SK-N-SH (cell line): ENCODE data around the gene CBY2.

ENCODE experiments used
- CHD2 ChIP-seq: fragments of 150-350 bp; IDR thresholded peaks from 2 replicates; pipeline ENCODE4 v1.6.1; 2018; ENCODE audit warnings: low read length; ENCODE audit not compliant: partially characterized antibody
- CTCF ChIP-seq: fragments of 200-600 bp; sonication (generic); IDR thresholded peaks from 2 replicates; pipeline ENCODE4 v1.6.1; 2017; ENCODE audit warnings: antibody characterized with exemption, mild to moderate bottlenecking, moderate library complexity
- EP300 ChIP-seq, 2 experiments: IDR thresholded peaks; 2 replicates each; pipeline versions ENCODE4 v1.4.0 to v1.6.1; 2012; ENCODE audit warnings: borderline replicate concordance in 1 of 2, low read depth in 1 of 2, low read length in 1 of 2
- JUND ChIP-seq: IDR thresholded peaks from 2 replicates; pipeline ENCODE4 v1.4.0; 2012
- MXI1 ChIP-seq: IDR thresholded peaks from 2 replicates; pipeline ENCODE4 v1.6.1; 2012; ENCODE audit warnings: mild to moderate bottlenecking, low read depth, low read length, improper control_type of control experiment
- PBX3 ChIP-seq: IDR thresholded peaks from 2 replicates; pipeline ENCODE4; 2012
- POLR2AphosphoS5 ChIP-seq: IDR thresholded peaks from 2 replicates; pipeline ENCODE4 v1.6.1; 2012; ENCODE audit warnings: low read depth, low read length
- REST ChIP-seq: IDR thresholded peaks from 2 replicates; pipeline ENCODE4 v1.6.1; 2012; ENCODE audit warnings: mild to moderate bottlenecking, low read depth, low read length, moderate library complexity
- TCF12 ChIP-seq: IDR thresholded peaks from 2 replicates; pipeline ENCODE4 v1.4.0; 2012
- USF1 ChIP-seq: IDR thresholded peaks from 2 replicates; pipeline ENCODE4 v1.4.0; 2012; ENCODE audit warnings: low read depth, borderline replicate concordance

GRCh38 chr13:45678282-45678681 is 23.8 kb upstream of the CBY2 start:
- TF ChIP-seq MXI1 (no peak), TCF12 (no peak), POLR2AphosphoS5 (no peak), REST (no peak), CHD2 (no peak), CTCF (no peak), USF1 (no peak), PBX3 (no peak), JUND (no peak), EP300 (IDR thresholded peaks at IDR 0.05; ENCODE audit: borderline replicate concordance in 1 of 2, low read depth in 1 of 2, low read length in 1 of 2) (no peak)
